HepG2 (cell line): Measurements from ENCODE around the gene AP3M1. TPM values are rescaled to one million over a fixed set of nuclear protein-coding genes. Genes with fewer than 3 reads are reported as not detected.

Experiments
- ELF1 ChIP-seq: sonication (generic); formaldehyde crosslinking; IDR thresholded peaks from 2 replicates; pipeline ENCODE4 v1.4.0; 2020; ENCODE audit warnings: missing genetic modification reagents
- FOXO1 ChIP-seq: sonication (generic); formaldehyde crosslinking; IDR thresholded peaks from 2 replicates; pipeline ENCODE4 v1.4.0; 2020; ENCODE audit warnings: missing genetic modification reagents
- ISX ChIP-seq: sonication (generic); formaldehyde crosslinking; conservative IDR thresholded peaks from 2 replicates; pipeline ENCODE4 v1.5.0; 2020; ENCODE audit warnings: missing genetic modification reagents
- JUND ChIP-seq: sonication (generic); formaldehyde crosslinking; IDR thresholded peaks from 2 replicates; pipeline ENCODE4 v1.8.0; 2022; ENCODE audit warnings: mild to moderate bottlenecking, missing genetic modification reagents
- KDM6A ChIP-seq: IDR thresholded peaks from 2 replicates; pipeline ENCODE4 v1.6.1; 2016; ENCODE audit warnings: low read depth
- MED8 ChIP-seq: sonication (generic); formaldehyde crosslinking; IDR thresholded peaks from 2 replicates; pipeline ENCODE4 v1.8.1; 2023; ENCODE audit warnings: mild to moderate bottlenecking, missing genetic modification reagents; ENCODE audit not compliant: insufficient replicate concordance
- PAWR ChIP-seq: sonication (generic); formaldehyde crosslinking; IDR thresholded peaks from 2 replicates; pipeline ENCODE4 v1.4.0; 2020; ENCODE audit warnings: missing genetic modification reagents, mild to moderate bottlenecking, borderline replicate concordance
- PRMT3 ChIP-seq: sonication (generic); formaldehyde crosslinking; IDR thresholded peaks from 2 replicates; pipeline ENCODE4 v1.8.1; 2022; ENCODE audit warnings: low read depth, mild to moderate bottlenecking, moderate library complexity, missing genetic modification reagents, borderline replicate concordance
- TCF12 ChIP-seq, 2 experiments: fragments of 450-650 bp in 1 of 2; sonication (generic) in 1 of 2; formaldehyde crosslinking in 1 of 2; IDR thresholded peaks; 2 replicates each; pipeline versions ENCODE4 v1.6.1 to v1.8.0; 2017 to 2022; ENCODE audit warnings: antibody characterized with exemption in 1 of 2, mild to moderate bottlenecking in 1 of 2, missing genetic modification reagents in 1 of 2, moderate library complexity in 1 of 2
- ZFP91 ChIP-seq: sonication (generic); formaldehyde crosslinking; IDR thresholded peaks from 2 replicates; pipeline ENCODE4 v1.9.0; 2022; ENCODE audit warnings: missing genetic modification reagents, mild to moderate bottlenecking, borderline replicate concordance
- ZNF318 ChIP-seq: sonication (generic); formaldehyde crosslinking; IDR thresholded peaks from 2 replicates; pipeline ENCODE4 v1.4.0; 2020; ENCODE audit warnings: mild to moderate bottlenecking, missing genetic modification reagents
- ZNF333 ChIP-seq: sonication (generic); formaldehyde crosslinking; IDR thresholded peaks from 2 replicates; pipeline ENCODE4 v1.4.0; 2020; ENCODE audit warnings: mild to moderate bottlenecking, missing genetic modification reagents, borderline replicate concordance
- ZNF589 ChIP-seq: sonication (generic); formaldehyde crosslinking; conservative IDR thresholded peaks from 2 replicates; pipeline ENCODE4 v1.8.0; 2022; ENCODE audit warnings: mild to moderate bottlenecking, moderate library complexity, missing genetic modification reagents
- ZNF839 ChIP-seq: sonication (generic); formaldehyde crosslinking; IDR thresholded peaks from 2 replicates; pipeline ENCODE4 v1.4.0; 2020; ENCODE audit warnings: missing genetic modification reagents, mild to moderate bottlenecking, borderline replicate concordance
- polyA plus RNA-seq, 8 experiments: library from polyadenylated mRNA; depleted of rRNA in 3 of 8; stranded (reverse) in 7 of 8; unstranded in 1 of 8; fragments of >200 nt; fragmentation: Illumina TruSeq in 4 of 8; extraction: Trizol in 4 of 8; gene quantifications; 2 replicates each; pipeline versions ENCODE4 v1.2.1 to v1.2.3, GENCODE V29; 2011 to 2016; ENCODE audit warnings: low read depth in 4 of 8, missing spikeins in 1 of 8, mixed read lengths in 1 of 8; ENCODE audit not compliant: insufficient read depth in 1 of 8
- total RNA-seq, 5 experiments: library from RNA; depleted of rRNA; stranded (reverse); fragments of >200 nt; fragmentation: Illumina TruSeq; extraction: Trizol; gene quantifications; 2 replicates each; pipeline ENCODE4 v1.2.3, GENCODE V29; 2016; ENCODE audit warnings: low read depth in 1 of 5
- TF ChIP-seq, protein P1 (sequence below): sonication (generic); formaldehyde crosslinking; IDR thresholded peaks from 2 replicates; pipeline ENCODE4 v1.5.1; 2020; ENCODE audit warnings: missing genetic modification reagents, mild to moderate bottlenecking, borderline replicate concordance

AP3M1 gene
- total and polyA plus RNA-seq, 2 of the 13 experiments (the other 11 are each of a cell fraction or from before 2014, with no cell fraction given): 29.0 to 31.6 TPM

DNA sequence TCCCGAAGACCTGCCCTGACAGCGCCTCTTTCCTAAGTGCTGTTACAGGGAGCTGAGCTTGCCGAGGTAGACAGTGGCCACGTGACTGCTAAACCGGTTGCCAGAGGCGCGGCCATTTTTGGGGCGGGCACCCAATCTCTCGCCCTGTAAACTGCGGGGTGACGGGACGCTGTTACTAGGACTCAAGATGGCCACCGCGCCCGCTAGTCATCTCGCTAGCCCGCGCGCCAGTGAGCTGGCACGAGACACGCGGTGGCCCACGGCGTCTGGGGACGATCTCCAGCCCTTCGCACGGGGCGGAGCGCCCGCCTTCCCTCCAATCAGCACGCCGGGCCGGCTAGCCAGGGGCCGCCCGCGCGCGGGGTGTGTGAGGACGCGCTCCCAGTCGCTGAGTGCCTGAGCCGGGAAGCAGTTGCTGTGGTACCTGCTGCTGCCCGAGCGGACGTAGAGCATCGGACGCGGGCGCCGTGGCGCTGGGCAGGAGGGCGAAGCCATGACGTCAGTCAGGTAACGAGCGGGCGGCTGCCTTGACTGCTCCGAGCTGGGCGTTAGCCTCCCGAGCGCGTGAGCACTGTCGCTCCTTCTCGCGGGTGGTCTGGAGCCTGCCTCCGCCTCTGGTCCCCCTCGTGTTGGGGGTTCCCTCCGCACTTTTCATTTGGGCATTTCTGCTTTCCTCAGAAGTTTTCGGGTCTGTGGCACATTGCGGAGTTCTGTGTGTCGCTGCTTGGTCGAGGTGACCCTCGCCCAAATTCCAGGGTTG, 25.9 kb upstream of the AP3M1 start (continued):
- TF ChIP-seq PAWR (CRISPR knock-in tag) (0 out of 2 replicates have a peak, but pooled peaks have one; percentile 30), KDM6A (no peak), ZNF333 (CRISPR knock-in tag) (peak; percentile 77), PRMT3 (CRISPR knock-in tag) (peak; percentile 51; the same call in 1 of the 2 replicates), ELF1 (CRISPR knock-in tag) (peak; percentile 42; the same call in 1 of the 2 replicates), ZFP91 (peak; percentile 96), FOXO1 (peak; percentile 68; the same call in 1 of the 2 replicates), ZNF839 (no peak), MED8 (peak; percentile 34), ISX (CRISPR knock-in tag) (0 out of 2 replicates have a peak, but pooled peaks have one; percentile 63), ZNF318 (CRISPR knock-in tag) (peak; percentile 76; the same call in 1 of the 2 replicates), JUND (CRISPR knock-in tag) (no peak; the same call in 1 of the 2 replicates), TCF12 (IDR thresholded peaks at IDR 0.05) (no peak), TCF12 (CRISPR knock-in tag; IDR thresholded peaks at IDR 0.05) (peak; percentile 45; the same call in 1 of the 2 replicates), ZNF589 (CRISPR knock-in tag) (peak; percentile 97)
- TF ChIP-seq, protein P1, sequence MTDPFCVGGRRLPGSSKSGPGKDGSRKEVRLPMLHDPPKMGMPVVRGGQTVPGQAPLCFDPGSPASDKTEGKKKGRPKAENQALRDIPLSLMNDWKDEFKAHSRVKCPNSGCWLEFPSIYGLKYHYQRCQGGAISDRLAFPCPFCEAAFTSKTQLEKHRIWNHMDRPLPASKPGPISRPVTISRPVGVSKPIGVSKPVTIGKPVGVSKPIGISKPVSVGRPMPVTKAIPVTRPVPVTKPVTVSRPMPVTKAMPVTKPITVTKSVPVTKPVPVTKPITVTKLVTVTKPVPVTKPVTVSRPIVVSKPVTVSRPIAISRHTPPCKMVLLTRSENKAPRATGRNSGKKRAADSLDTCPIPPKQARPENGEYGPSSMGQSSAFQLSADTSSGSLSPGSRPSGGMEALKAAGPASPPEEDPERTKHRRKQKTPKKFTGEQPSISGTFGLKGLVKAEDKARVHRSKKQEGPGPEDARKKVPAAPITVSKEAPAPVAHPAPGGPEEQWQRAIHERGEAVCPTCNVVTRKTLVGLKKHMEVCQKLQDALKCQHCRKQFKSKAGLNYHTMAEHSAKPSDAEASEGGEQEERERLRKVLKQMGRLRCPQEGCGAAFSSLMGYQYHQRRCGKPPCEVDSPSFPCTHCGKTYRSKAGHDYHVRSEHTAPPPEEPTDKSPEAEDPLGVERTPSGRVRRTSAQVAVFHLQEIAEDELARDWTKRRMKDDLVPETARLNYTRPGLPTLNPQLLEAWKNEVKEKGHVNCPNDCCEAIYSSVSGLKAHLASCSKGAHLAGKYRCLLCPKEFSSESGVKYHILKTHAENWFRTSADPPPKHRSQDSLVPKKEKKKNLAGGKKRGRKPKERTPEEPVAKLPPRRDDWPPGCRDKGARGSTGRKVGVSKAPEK (CRISPR knock-in tag): peak; percentile 86; the same call in 1 of the 2 replicates
